GM23248 (cell line): ENCODE data around the gene GJB6.

Experiments
- EZH2 ChIP-seq: fragments of 200-600 bp; sonication (generic); IDR thresholded peaks from 2 replicates; pipeline ENCODE4 v1.6.1; 2018; ENCODE audit warnings: antibody characterized with exemption, mild to moderate bottlenecking; ENCODE audit not compliant: insufficient read depth, poor library complexity, severe bottlenecking
- EZH2phosphoT487 ChIP-seq: fragments of 200-600 bp; sonication (generic); IDR thresholded peaks from 2 replicates; pipeline ENCODE4 v1.6.1; 2018; ENCODE audit warnings: antibody characterized with exemption, moderate library complexity, mild to moderate bottlenecking, low read depth; ENCODE audit not compliant: insufficient read depth

DNA sequence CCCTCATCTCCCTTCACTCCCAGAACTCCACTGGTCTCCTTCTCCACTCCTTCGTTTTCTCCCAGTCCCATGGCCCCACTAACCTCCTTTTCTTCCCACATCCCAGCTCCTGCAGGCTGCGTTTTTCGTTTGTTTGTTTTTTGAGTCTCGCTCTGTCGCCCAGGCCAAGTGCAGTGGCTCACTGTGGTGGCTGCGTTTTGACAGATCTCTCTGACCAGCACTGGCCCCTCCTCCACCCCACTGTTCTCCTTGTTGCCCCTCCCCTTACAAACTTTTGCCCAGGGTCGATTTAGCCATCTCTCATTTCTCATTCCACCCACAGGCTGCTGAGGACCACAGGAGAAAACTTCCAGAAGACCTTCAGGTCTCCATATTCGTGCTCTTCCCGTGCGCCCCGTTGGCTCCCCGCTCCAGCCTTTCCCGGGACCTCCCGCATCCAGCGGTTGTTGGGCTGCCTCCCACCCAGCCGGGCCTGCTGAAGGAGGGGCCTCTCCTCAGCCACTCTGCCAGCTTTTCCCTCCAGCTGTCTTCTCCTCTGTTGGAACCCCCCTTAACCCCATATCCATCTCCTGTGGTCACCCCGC, 40.6 kb upstream of the GJB6 start:
- no peak for TF ChIP-seq EZH2
- no peak for TF ChIP-seq EZH2phosphoT487
